ENCODE measurements around the gene DAD1.
"Not testable (repeated sequence)": the region's sequence is repeated elsewhere in the genome, so short reads cannot be mapped to it uniquely, and the experiment has no call there.

DAD1 gene

GRCh38 chr14:22589096-22589839 lies at the start of gene DAD1:
Gene DAD1, minus strand, starts transcription at chr14:22589224. Its CDS starts 67 bp downstream, at chr14:22589157.
- peak; percentile 100 for DNase-seq

- DNase-seq = not testable (repeated sequence)
These were observed 47.0 kb upstream of the DAD1 start for GRCh38 chr14:22635980-22636379.

GRCh38 chr14:22634233-22634900 lies 45.3 kb upstream of the DAD1 start:
- no peak for DNase-seq

- DNase-seq = no peak
These were observed 41.5 kb upstream of the DAD1 start for GRCh38 chr14:22630486-22630885.

- no peak for DNase-seq
These were observed 41.0 kb upstream of the DAD1 start for GRCh38 chr14:22630066-22630465.

GRCh38 chr14:22629361-22629760 lies 40.3 kb upstream of the DAD1 start:
- no peak for DNase-seq

- no peak for DNase-seq
These were observed 38.7 kb upstream of the DAD1 start for GRCh38 chr14:22627506-22628263.

GRCh38 chr14:22626590-22626989 lies 37.6 kb upstream of the DAD1 start:
- DNase-seq = no peak

- no peak for DNase-seq
These were observed 34.0 kb upstream of the DAD1 start for GRCh38 chr14:22623047-22623446.

GRCh38 chr14:22622255-22622654 lies 33.2 kb upstream of the DAD1 start:
- DNase-seq = no peak

GRCh38 chr14:22615765-22616164 lies 26.7 kb upstream of the DAD1 start:
- not testable (repeated sequence) for DNase-seq

- no peak for DNase-seq
These were observed 25.3 kb upstream of the DAD1 start for GRCh38 chr14:22614240-22614799.

- no peak for DNase-seq
These were observed 24.8 kb upstream of the DAD1 start for GRCh38 chr14:22613736-22614239.

- no peak for DNase-seq
These were observed 24.2 kb upstream of the DAD1 start for GRCh38 chr14:22613106-22613695.

GRCh38 chr14:22610931-22611330 lies 21.9 kb upstream of the DAD1 start:
- DNase-seq = no peak

- DNase-seq = no peak
These were observed 18.3 kb upstream of the DAD1 start for GRCh38 chr14:22607291-22607690.

GRCh38 chr14:22606380-22606779 lies 17.4 kb upstream of the DAD1 start:
- no peak for DNase-seq

- no peak for DNase-seq
These were observed 13.8 kb upstream of the DAD1 start for GRCh38 chr14:22602862-22603261.

- DNase-seq = no peak
These were observed 13.0 kb upstream of the DAD1 start for GRCh38 chr14:22601996-22602395.

- DNase-seq = no peak
These were observed 12.4 kb upstream of the DAD1 start for GRCh38 chr14:22601456-22601855.

- DNase-seq = no peak
These were observed 11.0 kb upstream of the DAD1 start for GRCh38 chr14:22600027-22600426.

- no peak for DNase-seq
These were observed 10.3 kb upstream of the DAD1 start for GRCh38 chr14:22599349-22599748.

- peak; percentile 28 to 31 for DNase-seq
These were observed 9.8 kb upstream of the DAD1 start for GRCh38 chr14:22598896-22599244.
